HepG2 (cell line): Measurements from ENCODE around the gene JPH4. TPM values are rescaled to one million over a fixed set of nuclear protein-coding genes. Genes with fewer than 3 reads are reported as not detected.
A peak's percentile ranks its signal among the peaks of the same experiment; 100 is the strongest.

ENCODE experiments used
- BHLHE40 ChIP-seq: IDR thresholded peaks from 2 replicates; pipeline ENCODE4 v1.6.1; 2011; ENCODE audit warnings: low read length, improper control_type of control experiment
- CBX2 ChIP-seq, 2 experiments: fragments of 200-600 bp in 1 of 2; sonication (generic); formaldehyde crosslinking in 1 of 2; IDR thresholded peaks; 2 replicates each; pipeline versions ENCODE4 v1.7.0 to v1.8.1; 2018 to 2022; ENCODE audit warnings: low read depth in 2 of 2, low read length in 1 of 2, mild to moderate bottlenecking in 1 of 2, missing genetic modification reagents in 1 of 2
- DMTF1 ChIP-seq: sonication (generic); formaldehyde crosslinking; IDR thresholded peaks from 2 replicates; pipeline ENCODE4 v1.4.0; 2020; ENCODE audit warnings: mild to moderate bottlenecking, missing genetic modification reagents
- FOXA1 ChIP-seq, 2 experiments: fragments of 450-650 bp in 1 of 2; sonication (generic) in 1 of 2; formaldehyde crosslinking in 1 of 2; IDR thresholded peaks; 2 replicates each; pipeline versions ENCODE4 v1.4.0 to v1.6.1; 2016 to 2020; ENCODE audit warnings: missing genetic modification reagents in 1 of 2
- GLMP ChIP-seq: sonication (generic); formaldehyde crosslinking; IDR thresholded peaks from 2 replicates; pipeline ENCODE4 v1.9.0; 2021; ENCODE audit warnings: missing genetic modification reagents, mild to moderate bottlenecking, borderline replicate concordance
- JUNB ChIP-seq: sonication (generic); formaldehyde crosslinking; IDR thresholded peaks from 2 replicates; pipeline ENCODE4 v1.8.0; 2022; ENCODE audit warnings: missing genetic modification reagents, mild to moderate bottlenecking, borderline replicate concordance
- MXD3 ChIP-seq: IDR thresholded peaks from 2 replicates; pipeline ENCODE4 v1.6.1; 2016; ENCODE audit warnings: mild to moderate bottlenecking, missing biosample characterization, missing genetic modification reagents
- PRPF4 ChIP-seq: fragments of 200-400 bp; formaldehyde crosslinking; IDR thresholded peaks from 2 replicates; pipeline ENCODE4 v1.6.1; 2016; ENCODE audit warnings: low read length, low read depth; ENCODE audit not compliant: poor library complexity, severe bottlenecking
- RAD51 ChIP-seq: fragments of 450-650 bp; IDR thresholded peaks from 2 replicates; pipeline ENCODE4 v1.6.1; 2016; ENCODE audit warnings: borderline replicate concordance
- TSC22D2 ChIP-seq: sonication (generic); formaldehyde crosslinking; IDR thresholded peaks from 2 replicates; pipeline ENCODE4 v1.5.1; 2020; ENCODE audit warnings: missing genetic modification reagents, mild to moderate bottlenecking, borderline replicate concordance
- ZNF33A ChIP-seq: sonication (generic); formaldehyde crosslinking; IDR thresholded peaks from 2 replicates; pipeline ENCODE4 v1.5.1; 2020; ENCODE audit warnings: missing genetic modification reagents, mild to moderate bottlenecking, moderate library complexity, borderline replicate concordance
- ZNF430 ChIP-seq: sonication (generic); formaldehyde crosslinking; IDR thresholded peaks from 2 replicates; pipeline ENCODE4 v1.9.0; 2021; ENCODE audit warnings: mild to moderate bottlenecking, missing genetic modification reagents
- ZNF557 ChIP-seq: sonication (generic); formaldehyde crosslinking; IDR thresholded peaks from 2 replicates; pipeline ENCODE4 v1.4.0; 2020; ENCODE audit warnings: missing genetic modification reagents
- ZNF678 ChIP-seq: sonication (generic); formaldehyde crosslinking; IDR thresholded peaks from 2 replicates; pipeline ENCODE4 v1.4.0; 2020; ENCODE audit warnings: mild to moderate bottlenecking, missing genetic modification reagents
- polyA plus RNA-seq, 8 experiments: library from polyadenylated mRNA; depleted of rRNA in 3 of 8; stranded (reverse) in 7 of 8; unstranded in 1 of 8; fragments of >200 nt; fragmentation: Illumina TruSeq in 4 of 8; extraction: Trizol in 4 of 8; gene quantifications; 2 replicates each; pipeline versions ENCODE4 v1.2.1 to v1.2.3, GENCODE V29; 2011 to 2016; ENCODE audit warnings: low read depth in 4 of 8, missing spikeins in 1 of 8, mixed read lengths in 1 of 8; ENCODE audit not compliant: insufficient read depth in 1 of 8
- total RNA-seq, 5 experiments: library from RNA; depleted of rRNA; stranded (reverse); fragments of >200 nt; fragmentation: Illumina TruSeq; extraction: Trizol; gene quantifications; 2 replicates each; pipeline ENCODE4 v1.2.3, GENCODE V29; 2016; ENCODE audit warnings: low read depth in 1 of 5
- TF ChIP-seq, protein P1 (sequence below): sonication (generic); formaldehyde crosslinking; IDR thresholded peaks from 2 replicates; pipeline ENCODE4 v1.4.0; 2020; ENCODE audit warnings: missing genetic modification reagents, mild to moderate bottlenecking, borderline replicate concordance
- TF ChIP-seq, protein P2 (sequence below): sonication (generic); formaldehyde crosslinking; IDR thresholded peaks from 2 replicates; pipeline ENCODE4 v1.9.0; 2022; ENCODE audit warnings: missing genetic modification reagents, mild to moderate bottlenecking, borderline replicate concordance
- TF ChIP-seq, protein P3 (sequence below): sonication (generic); formaldehyde crosslinking; IDR thresholded peaks from 2 replicates; pipeline ENCODE4 v1.4.0; 2020; ENCODE audit warnings: mild to moderate bottlenecking, low read depth, missing genetic modification reagents

Gene JPH4
- total and polyA plus RNA-seq, 2 of the 13 experiments (the other 11 are each of a cell fraction or from before 2014, with no cell fraction given) = 0.08 to 0.22 TPM

DNA sequence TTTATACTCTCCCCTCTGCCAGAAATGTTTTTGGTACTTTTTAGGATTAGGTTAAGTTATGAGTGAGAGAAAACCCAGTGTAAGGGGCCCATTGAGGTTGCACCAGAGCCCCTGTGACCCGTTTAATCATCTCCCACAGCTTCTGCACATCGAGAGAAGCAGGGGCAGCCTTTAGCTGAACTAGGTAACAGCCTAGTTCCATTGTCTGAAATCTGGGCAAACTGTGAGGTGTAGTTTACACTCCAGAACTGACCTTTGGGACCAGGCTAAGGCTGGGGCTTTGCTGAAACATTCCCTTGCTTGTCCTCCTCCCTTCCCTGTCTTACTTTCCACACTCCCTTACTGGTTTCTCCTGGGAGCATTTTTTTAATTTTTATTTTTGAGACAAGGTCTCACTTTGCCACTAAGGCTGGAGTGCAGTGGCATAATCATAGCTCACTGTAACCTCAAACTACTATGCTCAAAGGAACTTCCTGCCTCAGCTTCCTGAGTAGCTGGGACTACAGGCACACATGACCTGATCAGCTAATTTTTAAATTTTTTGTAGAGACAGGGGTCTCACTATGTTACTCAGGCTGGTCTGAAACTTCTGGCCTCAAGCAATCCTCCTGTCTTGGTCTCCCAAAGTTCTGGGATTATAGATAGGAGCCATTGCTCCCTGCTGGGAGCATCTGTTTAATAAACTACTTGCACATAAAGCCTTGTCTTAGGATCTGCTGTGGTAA, 31.7 kb upstream of the JPH4 start (continued):
- TF ChIP-seq, protein P1, sequence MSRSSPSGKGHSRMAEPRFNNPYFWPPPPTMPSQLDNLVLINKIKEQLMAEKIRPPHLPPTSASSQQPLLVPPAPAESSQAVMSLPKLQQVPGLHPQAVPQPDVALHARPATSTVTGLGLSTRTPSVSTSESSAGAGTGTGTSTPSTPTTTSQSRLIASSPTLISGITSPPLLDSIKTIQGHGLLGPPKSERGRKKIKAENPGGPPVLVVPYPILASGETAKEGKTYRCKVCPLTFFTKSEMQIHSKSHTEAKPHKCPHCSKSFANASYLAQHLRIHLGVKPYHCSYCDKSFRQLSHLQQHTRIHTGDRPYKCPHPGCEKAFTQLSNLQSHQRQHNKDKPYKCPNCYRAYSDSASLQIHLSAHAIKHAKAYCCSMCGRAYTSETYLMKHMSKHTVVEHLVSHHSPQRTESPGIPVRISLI (CRISPR knock-in tag) = no peak; the same call in 1 of the 2 replicates
- TF ChIP-seq CBX2 (IDR thresholded peaks at IDR 0.05; ENCODE audit: low read depth, low read length) (no peak), CBX2 (CRISPR knock-in tag; IDR thresholded peaks at IDR 0.05; ENCODE audit: low read depth) (no peak), DMTF1 (CRISPR knock-in tag) (no peak), RAD51 (no peak), PRPF4 (peak; percentile 10), MXD3 (CRISPR knock-in tag) (no peak; the same call in 1 of the 2 replicates), GLMP (CRISPR knock-in tag) (no peak), TSC22D2 (CRISPR knock-in tag) (no peak), JUNB (no peak), FOXA1 (IDR thresholded peaks at IDR 0.05) (no peak), FOXA1 (CRISPR knock-in tag; IDR thresholded peaks at IDR 0.05) (peak; percentile 81), ZNF678 (CRISPR knock-in tag) (no peak), ZNF33A (CRISPR knock-in tag) (no peak), BHLHE40 (no peak), ZNF557 (no peak; the same call in 1 of the 2 replicates), ZNF430 (peak; percentile 86)
- TF ChIP-seq, protein P2, sequence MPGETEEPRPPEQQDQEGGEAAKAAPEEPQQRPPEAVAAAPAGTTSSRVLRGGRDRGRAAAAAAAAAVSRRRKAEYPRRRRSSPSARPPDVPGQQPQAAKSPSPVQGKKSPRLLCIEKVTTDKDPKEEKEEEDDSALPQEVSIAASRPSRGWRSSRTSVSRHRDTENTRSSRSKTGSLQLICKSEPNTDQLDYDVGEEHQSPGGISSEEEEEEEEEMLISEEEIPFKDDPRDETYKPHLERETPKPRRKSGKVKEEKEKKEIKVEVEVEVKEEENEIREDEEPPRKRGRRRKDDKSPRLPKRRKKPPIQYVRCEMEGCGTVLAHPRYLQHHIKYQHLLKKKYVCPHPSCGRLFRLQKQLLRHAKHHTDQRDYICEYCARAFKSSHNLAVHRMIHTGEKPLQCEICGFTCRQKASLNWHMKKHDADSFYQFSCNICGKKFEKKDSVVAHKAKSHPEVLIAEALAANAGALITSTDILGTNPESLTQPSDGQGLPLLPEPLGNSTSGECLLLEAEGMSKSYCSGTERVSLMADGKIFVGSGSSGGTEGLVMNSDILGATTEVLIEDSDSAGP (CRISPR knock-in tag) = no peak
- TF ChIP-seq, protein P3, sequence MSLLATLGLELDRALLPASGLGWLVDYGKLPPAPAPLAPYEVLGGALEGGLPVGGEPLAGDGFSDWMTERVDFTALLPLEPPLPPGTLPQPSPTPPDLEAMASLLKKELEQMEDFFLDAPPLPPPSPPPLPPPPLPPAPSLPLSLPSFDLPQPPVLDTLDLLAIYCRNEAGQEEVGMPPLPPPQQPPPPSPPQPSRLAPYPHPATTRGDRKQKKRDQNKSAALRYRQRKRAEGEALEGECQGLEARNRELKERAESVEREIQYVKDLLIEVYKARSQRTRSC (CRISPR knock-in tag) = no peak
